Measurements from ENCODE around the gene PABPN1L.

Gene PABPN1L

DNA sequence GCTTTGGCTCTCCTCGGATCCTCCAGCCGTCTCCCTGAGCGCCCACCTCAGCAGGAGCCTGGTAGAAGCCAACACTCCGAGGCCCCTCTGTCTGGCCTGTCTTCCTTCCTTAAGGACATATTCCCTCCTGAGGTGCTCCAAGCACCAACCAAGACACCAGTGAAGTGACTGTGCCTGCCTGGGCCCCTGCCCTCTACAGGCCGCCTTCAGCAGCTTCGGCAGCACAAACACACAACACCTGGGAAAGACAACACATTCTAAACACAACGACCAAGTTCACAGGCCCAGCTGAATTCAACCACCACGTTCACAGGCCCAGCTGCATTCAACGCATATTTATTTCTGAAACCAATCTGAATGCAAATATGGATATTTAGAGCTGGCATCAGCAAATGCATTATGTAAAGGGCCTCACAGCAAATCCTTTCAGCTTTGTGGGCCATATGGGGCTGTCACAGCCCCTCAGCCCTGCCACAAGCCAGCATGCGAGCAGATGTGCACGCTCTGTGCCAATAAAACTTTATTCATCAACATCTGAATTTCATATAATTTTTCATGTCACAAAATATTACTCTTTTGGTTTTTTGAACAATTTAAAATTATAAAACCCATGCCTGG, 21.9 kb downstream of the PABPN1L start:
- DNase-seq: no peak

GRCh38 chr16:88843256-88843655, 23.2 kb downstream of the PABPN1L start:
- DNase-seq: no peak

- no peak for DNase-seq
Measured at GRCh38 chr16:88842806-88843205, 23.7 kb downstream of the PABPN1L start.

DNA sequence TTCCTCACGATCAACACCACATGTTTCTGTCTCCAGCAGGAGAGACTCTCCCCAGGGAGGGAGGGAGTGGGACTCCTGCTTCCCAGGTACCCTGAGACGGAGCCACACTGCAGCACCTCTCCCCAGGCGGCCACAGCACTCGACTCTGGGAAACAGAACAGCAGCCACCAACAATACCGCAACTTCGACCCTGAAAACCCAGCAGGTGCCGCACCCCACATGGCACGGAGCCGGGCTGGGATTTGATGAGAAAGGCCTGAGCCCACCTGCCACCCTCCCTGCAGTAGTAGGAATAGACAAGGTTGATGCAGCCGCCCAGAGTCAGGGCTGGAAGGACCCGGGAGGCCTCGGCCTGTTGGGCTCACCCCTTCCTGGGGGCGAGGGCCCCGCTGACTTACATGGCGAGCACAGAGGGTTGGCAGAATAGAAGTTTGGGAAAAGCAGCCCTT, 24.1 kb downstream of the PABPN1L start:
- no peak for DNase-seq

DNA sequence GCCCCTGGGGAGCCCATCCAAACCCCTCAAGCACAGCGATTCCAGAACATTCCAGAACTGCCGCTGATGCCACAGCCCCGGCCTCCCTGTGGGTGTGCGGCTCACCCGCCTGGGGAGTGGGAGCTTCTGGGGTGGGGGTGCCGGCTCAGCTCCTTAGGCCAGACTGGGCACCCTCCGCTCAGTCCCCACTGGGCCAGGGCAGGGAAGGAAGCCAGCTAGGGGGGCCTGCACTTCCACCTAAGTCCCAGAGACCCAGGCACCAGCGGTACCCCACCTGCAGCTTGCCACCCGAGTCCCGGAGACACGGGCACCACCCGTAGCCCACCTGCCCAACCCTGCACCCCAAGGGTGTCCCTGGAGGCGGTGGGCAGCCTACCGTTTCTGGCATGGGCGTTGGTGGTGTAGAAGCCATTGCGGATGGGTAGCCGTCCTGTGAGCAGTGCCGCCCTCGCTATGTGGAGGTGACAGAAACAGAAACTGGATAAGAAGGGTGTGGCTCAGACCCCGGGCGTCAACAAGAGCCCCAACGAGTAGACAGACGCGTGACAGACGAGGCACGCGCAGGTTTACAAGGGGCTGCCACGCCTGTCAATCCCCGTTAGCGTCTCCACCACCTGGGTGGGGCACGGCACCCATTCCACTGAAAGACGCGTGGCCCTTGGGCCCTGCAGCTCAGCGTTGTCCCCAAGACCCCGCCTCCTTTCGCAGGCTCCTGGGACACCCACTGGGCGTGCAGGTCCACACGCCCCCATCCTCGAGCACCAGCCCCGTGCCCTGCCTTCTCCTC, 24.7 kb downstream of the PABPN1L start:
- no peak for DNase-seq

- DNase-seq: no peak
Measured at GRCh38 chr16:88840600-88841215, 25.8 kb downstream of the PABPN1L start.

- DNase-seq: no peak
Measured at GRCh38 chr16:88839745-88840599, 26.5 kb downstream of the PABPN1L start.

DNA sequence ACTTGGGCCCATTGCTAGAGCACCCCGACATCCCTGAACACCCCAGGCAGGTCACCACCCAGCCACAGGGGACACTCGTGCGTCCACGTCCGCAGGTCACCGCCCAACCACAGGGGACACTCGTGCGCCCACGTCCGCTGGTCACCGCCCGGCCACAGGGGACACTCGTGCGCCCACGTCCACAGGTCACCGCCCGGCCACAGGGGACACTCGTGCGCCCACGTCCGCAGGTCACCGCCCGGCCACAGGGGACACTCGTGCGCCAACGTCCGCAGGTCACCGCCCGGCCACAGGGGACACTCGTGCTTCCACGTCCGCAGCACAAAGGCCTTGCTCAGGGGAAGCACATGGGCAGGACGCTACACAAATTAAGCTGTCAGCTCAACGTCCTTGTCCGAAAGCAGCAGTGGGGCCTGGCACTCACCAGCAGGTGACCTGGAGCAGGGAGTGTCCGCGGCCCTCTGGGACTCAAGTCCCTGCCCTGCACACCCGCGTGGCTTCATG, 27.4 kb downstream of the PABPN1L start:
- DNase-seq: no peak

- DNase-seq: no peak
Measured at GRCh38 chr16:88838566-88838965, 27.9 kb downstream of the PABPN1L start.

DNA sequence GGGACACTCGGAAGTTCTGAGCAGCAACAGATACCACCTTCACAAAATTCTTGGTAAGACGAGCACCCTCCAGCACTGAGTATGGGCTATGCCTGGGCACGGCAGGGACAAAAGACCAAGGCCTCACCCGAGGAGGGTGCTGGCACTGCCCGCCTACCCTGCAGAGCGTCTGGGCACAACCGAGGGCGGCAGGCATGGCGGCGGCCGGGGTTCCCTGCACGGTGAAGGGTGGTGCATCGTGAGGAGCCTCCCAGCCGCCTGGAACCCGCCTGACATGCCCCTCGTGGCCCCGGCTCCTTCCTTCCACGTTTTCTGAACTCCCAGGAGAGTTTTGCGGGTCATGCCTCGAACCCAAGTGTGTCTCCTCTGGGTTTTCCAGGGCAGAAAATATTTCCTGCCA, 28.7 kb downstream of the PABPN1L start:
- no peak for DNase-seq

DNA sequence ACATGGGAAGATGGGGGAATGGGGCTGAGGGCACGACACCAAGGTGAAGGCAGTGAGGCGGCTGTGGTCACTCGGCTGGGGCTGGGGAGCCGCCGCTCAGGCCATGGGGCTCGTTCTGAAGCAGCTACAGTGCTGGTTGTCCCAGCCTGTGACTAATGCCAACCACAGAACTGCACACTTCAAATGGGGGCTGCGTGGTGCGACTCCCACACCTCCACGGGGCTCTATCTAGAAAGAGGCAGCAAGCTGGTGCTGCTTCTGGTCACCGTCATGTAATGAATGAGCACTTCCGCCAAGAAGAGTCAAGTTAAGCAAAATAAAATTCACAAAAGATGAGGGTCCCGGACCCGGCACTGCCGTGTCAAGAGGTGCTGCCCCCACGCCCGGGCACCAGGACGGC, 29.7 kb downstream of the PABPN1L start:
- DNase-seq: no peak

GRCh38 chr16:88835818-88836217, 30.6 kb downstream of the PABPN1L start:
- no peak for DNase-seq

DNA sequence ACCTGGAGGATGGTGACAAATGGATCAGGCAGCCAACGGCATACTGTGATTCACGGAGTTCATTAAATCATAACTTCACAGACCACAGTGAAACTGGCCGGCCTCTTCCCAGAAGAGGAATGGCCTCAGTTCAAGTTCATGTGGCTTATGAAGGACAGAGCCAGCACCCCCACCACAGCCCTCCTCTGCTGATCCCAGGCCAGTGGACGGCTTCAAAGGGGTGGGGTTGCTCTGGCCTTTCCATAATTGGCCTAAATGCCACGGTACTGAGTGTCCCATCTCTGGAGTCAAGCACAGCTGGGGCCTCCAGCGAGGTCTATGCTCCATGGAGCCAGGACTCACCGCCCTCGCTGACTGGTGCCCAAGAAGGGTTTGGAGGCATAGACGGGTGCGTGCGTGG, 31.1 kb downstream of the PABPN1L start:
- no peak for DNase-seq

- DNase-seq: no peak
Measured at GRCh38 chr16:88834670-88835069, 31.8 kb downstream of the PABPN1L start.

GRCh38 chr16:88833086-88833485, 33.4 kb downstream of the PABPN1L start:
- DNase-seq: no peak

GRCh38 chr16:88831838-88832237, 34.6 kb downstream of the PABPN1L start:
- no peak for DNase-seq

GRCh38 chr16:88830783-88831182, 35.7 kb downstream of the PABPN1L start:
- no peak for DNase-seq

DNA sequence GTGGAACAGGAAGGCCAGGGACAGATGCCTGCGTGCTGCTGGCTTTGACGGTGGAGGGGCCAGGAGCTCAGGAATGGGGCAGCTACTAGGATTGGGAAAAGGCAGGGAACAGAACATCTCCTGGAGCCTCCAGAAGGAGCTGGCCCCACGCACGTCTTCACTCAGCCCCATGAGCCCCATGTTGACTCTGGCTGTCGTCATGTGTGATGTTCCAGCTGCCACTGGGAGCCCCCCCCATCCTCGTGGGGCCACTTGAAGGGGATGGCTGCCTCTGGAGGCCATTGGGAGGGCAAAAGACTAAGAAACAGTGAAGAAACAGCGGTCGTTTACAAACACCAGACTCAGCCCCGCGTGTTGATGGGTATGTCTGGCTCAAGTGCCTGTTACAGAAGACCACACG, 36.2 kb downstream of the PABPN1L start:
- no peak for DNase-seq

GRCh38 chr16:88828711-88829110, 37.7 kb downstream of the PABPN1L start:
- no peak for DNase-seq

DNA sequence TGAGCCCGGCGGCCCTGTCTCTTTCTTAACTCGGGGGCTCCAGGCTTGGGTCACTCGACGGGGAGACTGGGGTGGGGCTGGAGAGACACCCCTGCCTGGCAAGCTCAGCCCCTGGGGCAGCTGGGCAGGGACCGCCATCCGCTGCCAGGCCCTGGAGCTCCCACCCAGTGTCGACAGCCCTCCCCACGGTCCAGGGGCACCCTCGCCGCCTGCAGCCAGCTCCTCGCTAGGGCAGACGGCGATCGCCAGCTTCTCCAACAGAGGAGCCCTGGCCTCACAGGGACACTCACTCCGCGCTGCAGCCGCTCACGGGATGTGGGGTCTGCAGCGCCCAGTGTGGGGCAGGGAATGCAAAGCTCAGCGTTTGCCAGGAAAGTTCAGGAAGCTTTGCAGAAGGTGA, 38.7 kb downstream of the PABPN1L start:
- no peak for DNase-seq

GRCh38 chr16:88826070-88826840, 40.2 kb downstream of the PABPN1L start:
- DNase-seq: no peak

DNA sequence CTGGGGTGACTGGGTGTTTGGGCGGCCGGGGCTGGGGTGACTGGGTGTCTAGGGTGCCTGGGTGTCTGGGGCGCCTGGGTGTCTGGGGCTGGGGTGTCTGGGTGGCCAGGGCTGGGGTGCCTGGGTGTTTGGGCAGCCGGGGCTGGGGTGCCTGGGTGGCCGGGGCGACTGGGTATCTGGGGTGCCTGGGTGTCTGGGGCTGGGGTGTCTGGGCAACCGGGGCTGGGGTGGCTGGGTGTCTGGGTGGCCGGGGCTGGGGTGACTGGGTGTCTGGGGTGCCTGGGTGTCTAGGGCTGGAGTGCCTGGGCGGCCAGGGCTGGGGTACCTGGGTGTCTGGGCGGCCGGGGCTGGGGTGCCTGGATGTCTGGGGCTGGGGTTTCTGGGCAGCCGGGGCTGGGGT, 41.3 kb downstream of the PABPN1L start:
- DNase-seq: no peak
